ENCODE data around the gene RPH3AL.
"Not testable (repeated sequence)": the region's sequence is repeated elsewhere in the genome, so short reads cannot be mapped to it uniquely, and the experiment has no call there.

Gene RPH3AL

GRCh38 chr17:281365-281999, 71.1 kb downstream of the RPH3AL start:
- no peak for DNase-seq

GRCh38 chr17:280901-281300, 71.7 kb downstream of the RPH3AL start:
- DNase-seq: peak in 1 of 14 donors; percentile 23

GRCh38 chr17:280216-280615, 72.4 kb downstream of the RPH3AL start:
- no peak for DNase-seq

- DNase-seq: no peak
These were observed 72.8 kb downstream of the RPH3AL start for GRCh38 chr17:279776-280175.

- DNase-seq: no peak
These were observed 73.3 kb downstream of the RPH3AL start for GRCh38 chr17:279331-279730.

GRCh38 chr17:278676-279059, 73.9 kb downstream of the RPH3AL start:
- no peak for DNase-seq

- DNase-seq: no peak
These were observed 74.4 kb downstream of the RPH3AL start for GRCh38 chr17:278055-278675.

- DNase-seq: no peak
These were observed 77.7 kb downstream of the RPH3AL start for GRCh38 chr17:274902-275301.

GRCh38 chr17:273981-274832, 78.4 kb downstream of the RPH3AL start:
- DNase-seq: peak in 1 of 14 donors; percentile 52

- not testable (repeated sequence) for DNase-seq
These were observed 79.8 kb downstream of the RPH3AL start for GRCh38 chr17:272856-273255.

GRCh38 chr17:271928-272623, 80.5 kb downstream of the RPH3AL start:
- DNase-seq: not testable (repeated sequence)

GRCh38 chr17:269616-270514, 82.7 kb downstream of the RPH3AL start:
- DNase-seq: peak in 1 of 14 donors; percentile 91

GRCh38 chr17:266701-267667, 85.6 kb downstream of the RPH3AL start:
- peak in 9 of 14 donors; percentile 7 to 66 (median 33) for DNase-seq

- no peak for DNase-seq
These were observed 86.4 kb downstream of the RPH3AL start for GRCh38 chr17:266219-266618.

- DNase-seq: no peak
These were observed 86.9 kb downstream of the RPH3AL start for GRCh38 chr17:265718-266117.

- DNase-seq: no peak
These were observed 88.8 kb downstream of the RPH3AL start for GRCh38 chr17:263773-264172.

GRCh38 chr17:263271-263670, 89.3 kb downstream of the RPH3AL start:
- no peak for DNase-seq

- no peak for DNase-seq
These were observed 91.0 kb downstream of the RPH3AL start for GRCh38 chr17:261635-262034.

- DNase-seq: no peak
These were observed 91.7 kb downstream of the RPH3AL start for GRCh38 chr17:260944-261343.

GRCh38 chr17:260031-260791, 92.4 kb downstream of the RPH3AL start:
- DNase-seq: no peak
